ENCODE results near the gene COL6A2. TPM values are rescaled to one million over a fixed set of nuclear protein-coding genes. Genes with fewer than 3 reads are reported as not detected.

Gene COL6A2
- total RNA-seq, 4 donors from 2014 or later: 321 to 1,200 (median 948) TPM

GRCh38 chr21:46118316-46119143 lies 20.6 kb downstream of the COL6A2 start:
- intact Hi-C loops (cut with DNase I; ENCODE audit: low total_unique reads): no loop called here
- H3K36me3 ChIP-seq: no peaks in the 10 kb centered on the region

GRCh38 chr21:46119144-46119636 lies 21.3 kb downstream of the COL6A2 start:
- no peak overlapping the region for H3K4me3 ChIP-seq
- H3K4me1 ChIP-seq: no peaks in the 10 kb centered on the region
- intact Hi-C loops (cut with DNase I; ENCODE audit: low total_unique reads): no loop called here
- peak; percentile 16 to 18 for DNase-seq
- TF ChIP-seq CTCF (IDR thresholded peaks at IDR 0.05) (no peak), POLR2A (IDR thresholded peaks at IDR 0.05) (no peak)
- H3K27ac ChIP-seq: peak overlapping the region; percentile 5 to 19
- no peaks in the 10 kb centered on the region for H3K27me3 ChIP-seq
- no peaks in the 10 kb centered on the region for H3K9me3 ChIP-seq
- H3K36me3 ChIP-seq: no peaks in the 10 kb centered on the region

More at GRCh38 chr21:46118316-46119143, 20.6 kb downstream of the COL6A2 start:
- H3K27ac ChIP-seq: peak overlapping the region; percentile 6 to 19
- H3K4me3 ChIP-seq: no peak overlapping the region
- no peaks in the 10 kb centered on the region for H3K27me3 ChIP-seq
- no peaks in the 10 kb centered on the region for H3K4me1 ChIP-seq
- DNase-seq: peak; percentile 15 to 20
- no peaks in the 10 kb centered on the region for H3K9me3 ChIP-seq
- TF ChIP-seq CTCF (IDR thresholded peaks at IDR 0.05) (no peak), POLR2A (IDR thresholded peaks at IDR 0.05) (no peak)

GRCh38 chr21:46119637-46120271 lies 21.8 kb downstream of the COL6A2 start:
- H3K4me1 ChIP-seq: no peaks in the 10 kb centered on the region
- H3K27ac ChIP-seq: peak overlapping the region; percentile 5 to 19
- TF ChIP-seq CTCF (IDR thresholded peaks at IDR 0.05) (no peak), POLR2A (IDR thresholded peaks at IDR 0.05) (no peak)
- no peaks in the 10 kb centered on the region for H3K27me3 ChIP-seq
- no peak overlapping the region for H3K4me3 ChIP-seq
- peak; percentile 13 to 18 for DNase-seq
- H3K9me3 ChIP-seq: no peaks in the 10 kb centered on the region
- intact Hi-C loops (cut with DNase I; ENCODE audit: low total_unique reads): loop anchor here (10.0 kb wide), 1 partner anchor 945 kb away; no protein-coding TSS in a partner anchor
- H3K36me3 ChIP-seq: no peaks in the 10 kb centered on the region

GRCh38 chr21:46120301-46121285 lies 22.7 kb downstream of the COL6A2 start:
- Histone ChIP-seq H3K27ac (peak overlapping the region; percentile 17 to 22), H3K27me3 (no peaks in the 10 kb centered on the region), H3K4me1 (no peaks in the 10 kb centered on the region), H3K9me3 (no peaks in the 10 kb centered on the region), H3K36me3 (no peaks in the 10 kb centered on the region), H3K4me3 (no peak overlapping the region)
- peak; percentile 13 to 16 for DNase-seq
- TF ChIP-seq POLR2A (IDR thresholded peaks at IDR 0.05) (no peak), CTCF (IDR thresholded peaks at IDR 0.05) (no peak)
- intact Hi-C loops (cut with DNase I; ENCODE audit: low total_unique reads): loop anchor here (10.0 kb wide), 1 partner anchor 946 kb away; no protein-coding TSS in a partner anchor

Measured in uterus (tissue), 4 donors.